Measurements from ENCODE around the gene MRPS18C.
"Not testable (repeated sequence)": the region's sequence is repeated elsewhere in the genome, so short reads cannot be mapped to it uniquely, and the experiment has no call there.

MRPS18C gene

DNA sequence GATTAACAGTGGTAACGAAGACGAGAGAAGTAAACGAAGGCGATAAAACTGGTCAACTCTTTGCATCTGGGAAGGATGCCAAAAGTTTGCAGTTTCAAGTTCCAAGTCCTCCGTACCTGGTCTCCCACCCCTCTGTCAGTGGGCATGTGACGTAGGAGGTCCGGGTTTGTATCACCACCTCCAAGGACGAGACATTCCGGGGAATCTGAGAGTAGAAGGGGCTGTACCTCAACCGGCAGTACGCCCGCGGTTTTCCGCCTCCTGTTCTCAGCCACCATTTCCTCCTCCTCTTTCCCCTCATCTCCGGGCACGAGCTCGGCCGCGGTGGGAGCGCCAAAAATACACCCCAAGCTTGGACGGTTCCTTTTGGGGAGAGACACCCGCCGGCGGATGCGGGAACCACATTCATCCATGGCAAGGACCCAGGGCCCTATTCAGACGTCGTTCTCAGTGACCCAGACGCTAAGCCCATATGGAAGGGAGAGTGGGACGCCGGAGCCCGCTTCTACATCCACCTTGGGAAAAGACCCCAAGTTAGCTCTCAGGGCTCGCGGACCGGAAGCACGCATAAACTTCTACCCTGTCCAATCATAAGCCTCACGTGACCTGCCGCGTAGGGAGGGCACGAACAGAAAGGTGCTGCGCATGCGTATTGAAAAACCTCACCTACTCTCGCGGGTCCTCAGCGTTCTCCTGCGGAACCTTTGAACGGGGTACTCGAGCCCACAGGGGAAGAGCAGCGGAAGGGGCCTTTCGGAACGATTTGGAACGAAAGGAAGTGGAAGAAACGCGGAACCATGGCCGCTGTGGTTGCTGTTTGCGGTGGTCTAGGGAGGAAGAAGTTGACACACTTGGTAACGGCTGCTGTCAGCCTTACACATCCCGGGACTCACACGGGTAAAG lies at the start of gene MRPS18C, which contains the start of gene HELQ:
TSS of gene MRPS18C (plus strand) at position 778 of the 903 bp plus-strand sequence. CDS start at position 798, 20 bp downstream.
TSS of gene HELQ (minus strand) at position 543 of the 903 bp plus-strand sequence. CDS start at position 413, 130 bp downstream.
- peak; percentile 97 for DNase-seq

DNA sequence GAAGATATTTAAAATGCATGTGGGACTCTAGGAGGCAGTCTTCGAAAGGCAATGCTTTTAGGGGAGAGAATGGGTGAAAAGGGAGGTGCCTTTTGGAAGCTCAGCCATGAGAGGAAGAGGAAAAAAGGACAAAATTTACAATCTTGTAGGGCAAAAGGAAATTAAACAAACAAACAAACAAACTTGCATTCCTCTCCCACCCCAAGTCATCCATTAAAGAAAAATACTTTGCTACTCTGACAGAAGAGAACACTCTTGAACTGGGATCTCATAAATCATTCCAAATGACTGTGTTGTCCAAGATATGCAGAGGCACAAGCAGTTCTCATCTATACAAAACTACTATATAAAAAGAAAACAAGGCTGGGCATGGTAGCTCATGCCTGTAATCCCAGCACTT lies 47.0 kb upstream of the MRPS18C start:
- no peak for DNase-seq

DNA sequence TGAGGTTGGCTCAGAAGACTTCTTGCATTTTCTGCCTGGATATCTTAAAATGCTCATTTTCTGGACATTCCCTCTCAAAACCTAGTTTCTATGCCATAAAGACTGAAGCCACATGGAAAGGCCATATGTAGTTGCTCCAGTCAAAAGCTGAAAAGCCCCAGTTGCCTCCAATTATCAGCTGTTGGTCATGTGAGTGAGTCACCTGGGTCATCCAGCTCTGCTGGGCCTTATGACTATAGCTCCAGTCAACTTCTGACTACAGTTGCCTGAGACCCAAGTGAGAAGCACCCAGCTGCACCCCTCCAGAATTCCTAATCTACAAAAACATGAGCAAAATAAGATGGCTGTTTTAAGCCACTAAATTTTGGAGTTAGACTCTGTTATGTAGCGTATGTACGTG lies 42.2 kb upstream of the MRPS18C start:
- no peak for DNase-seq

DNA sequence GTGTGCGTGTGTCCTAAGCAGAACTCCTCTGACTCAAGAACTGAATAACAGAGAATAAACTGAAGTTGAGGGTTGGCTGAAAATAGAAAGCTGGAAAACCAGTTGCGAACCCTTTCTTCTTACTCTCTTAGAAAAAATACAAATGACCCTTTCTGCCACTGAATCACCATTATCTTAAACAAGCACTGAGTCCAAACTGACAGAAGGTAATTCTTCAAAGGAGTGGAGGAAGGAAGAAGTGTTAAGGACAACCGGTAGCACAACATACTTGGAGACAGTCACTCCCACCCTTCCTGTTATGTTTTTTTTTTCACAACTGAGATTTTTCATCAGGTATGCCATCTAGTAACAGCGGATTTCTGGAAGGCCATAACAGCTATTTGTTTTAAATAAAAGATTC lies 38.3 kb upstream of the MRPS18C start:
- no peak for DNase-seq

DNA sequence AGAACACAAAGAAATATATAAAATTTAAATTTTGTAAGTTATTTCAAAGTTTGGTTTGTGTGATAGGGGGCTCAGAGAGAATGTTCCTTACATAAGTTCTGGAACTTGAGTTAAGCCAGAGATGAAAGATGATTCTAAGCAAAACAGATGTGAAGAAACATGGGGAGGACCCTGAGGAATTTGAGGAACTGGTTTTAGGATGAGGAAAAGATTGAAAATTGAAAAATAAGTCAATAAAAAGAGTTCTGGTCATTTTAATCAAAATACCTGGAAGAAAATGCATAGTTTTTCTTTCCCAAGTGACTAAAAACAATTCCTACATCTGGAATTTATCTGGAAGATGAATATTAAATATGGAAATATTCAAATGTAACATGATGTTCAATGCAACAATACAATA lies 37.6 kb upstream of the MRPS18C start:
- no peak for DNase-seq

DNA sequence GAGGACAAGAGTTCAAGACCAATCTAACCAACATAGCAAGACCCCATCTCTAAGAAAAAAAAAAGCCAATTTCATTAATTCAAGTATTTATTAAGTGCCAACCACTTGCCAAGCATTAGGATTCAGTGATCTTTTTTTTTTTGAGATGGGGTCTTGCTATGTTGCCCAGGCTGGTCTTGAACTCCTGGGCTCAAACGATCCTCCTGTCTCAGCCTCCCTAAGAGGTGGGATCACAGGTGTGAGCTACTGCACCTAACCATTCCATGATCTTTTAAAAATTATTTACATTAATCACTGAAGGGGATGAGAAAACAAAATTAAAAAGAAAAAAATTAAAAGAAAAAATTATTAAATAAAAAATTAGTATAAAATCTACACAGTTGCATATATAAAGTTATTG lies 24.7 kb upstream of the MRPS18C start:
- no peak for DNase-seq

DNA sequence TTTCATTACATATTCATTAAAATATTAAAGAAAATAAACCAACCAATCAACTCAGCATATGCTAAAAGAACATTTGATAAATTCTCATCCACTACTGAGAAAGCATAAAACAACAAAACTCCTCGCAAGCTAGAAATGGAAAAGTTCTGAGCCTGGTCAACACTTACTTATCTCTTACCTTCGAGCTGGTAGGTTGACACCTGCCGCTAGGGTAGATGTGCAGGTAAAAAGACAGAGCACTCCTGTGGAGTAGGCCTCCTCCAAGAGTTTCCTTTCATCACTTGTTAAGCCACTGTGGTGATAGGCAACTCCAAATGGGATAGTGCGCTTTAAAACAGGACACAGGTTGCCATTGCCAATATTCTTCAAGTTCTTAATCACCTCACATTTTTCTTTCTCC lies 19.2 kb upstream of the MRPS18C start:
- DNase-seq = no peak

DNA sequence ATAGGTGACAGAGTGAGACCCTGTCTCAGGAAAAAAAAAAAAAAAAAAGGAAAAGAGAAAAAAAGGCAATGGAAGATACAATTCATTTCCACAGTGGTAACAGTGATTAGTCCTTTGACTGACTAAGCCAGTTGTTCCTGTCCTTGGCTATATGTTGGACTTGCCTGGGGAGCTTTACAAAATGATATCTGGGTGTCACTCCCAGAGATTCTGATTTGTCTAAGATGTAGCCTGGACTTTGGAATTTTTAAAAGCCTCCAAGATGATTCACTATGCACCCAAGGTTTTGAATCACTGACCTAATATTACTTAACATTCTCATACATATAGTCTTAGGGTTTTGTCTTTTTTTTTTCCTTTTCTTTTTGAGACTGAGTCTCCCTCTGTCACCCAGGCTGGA lies 17.1 kb upstream of the MRPS18C start:
- no peak for DNase-seq

DNA sequence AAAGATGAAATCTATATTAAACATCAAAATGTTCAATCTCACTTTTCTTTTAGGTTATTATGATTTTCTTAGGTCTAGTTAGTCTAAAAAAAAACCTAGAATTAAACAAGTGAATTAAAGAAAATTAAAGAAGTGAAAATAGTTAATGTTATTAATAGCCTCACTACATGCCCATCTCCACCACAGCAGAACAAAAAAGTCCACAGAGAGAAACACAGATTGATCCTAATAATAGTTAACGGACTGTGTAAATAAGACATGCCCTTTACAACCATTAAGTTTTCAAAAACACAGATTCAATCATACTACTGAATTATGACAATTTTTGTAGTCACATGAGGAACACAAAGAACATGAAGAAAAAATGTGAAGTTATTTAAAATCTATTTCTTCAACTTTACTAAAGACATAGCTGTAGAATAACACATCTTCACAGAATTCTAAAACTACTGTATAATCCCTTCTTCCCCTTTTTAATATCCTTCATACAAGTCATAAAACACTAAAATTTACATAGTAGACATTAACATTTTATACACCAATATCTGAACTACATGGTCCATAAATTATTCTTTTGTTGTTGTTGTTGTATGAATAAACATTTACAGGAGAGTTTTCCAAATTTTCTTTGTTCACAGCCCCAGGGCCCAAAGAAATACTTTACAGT lies 15.6 kb upstream of the MRPS18C start:
- no peak for DNase-seq

DNA sequence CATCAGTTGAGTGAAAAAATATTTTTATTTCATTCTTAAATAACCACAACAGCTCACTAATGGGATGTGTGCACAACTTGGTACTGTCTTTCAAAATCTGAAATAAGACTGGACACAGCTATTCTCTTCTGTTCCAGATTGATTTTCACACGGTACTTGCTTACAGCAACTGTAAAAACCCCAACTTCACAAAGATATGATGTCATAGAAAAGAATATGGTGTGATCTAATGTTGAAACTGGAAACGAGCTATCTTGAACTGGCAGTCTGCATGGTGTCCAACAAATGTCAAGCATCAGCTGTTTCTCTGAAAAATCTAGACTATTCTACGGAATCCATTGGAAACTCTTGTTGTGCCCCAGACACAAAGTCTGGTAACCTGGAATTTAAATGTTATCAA lies 15.0 kb upstream of the MRPS18C start:
- DNase-seq = no peak

DNA sequence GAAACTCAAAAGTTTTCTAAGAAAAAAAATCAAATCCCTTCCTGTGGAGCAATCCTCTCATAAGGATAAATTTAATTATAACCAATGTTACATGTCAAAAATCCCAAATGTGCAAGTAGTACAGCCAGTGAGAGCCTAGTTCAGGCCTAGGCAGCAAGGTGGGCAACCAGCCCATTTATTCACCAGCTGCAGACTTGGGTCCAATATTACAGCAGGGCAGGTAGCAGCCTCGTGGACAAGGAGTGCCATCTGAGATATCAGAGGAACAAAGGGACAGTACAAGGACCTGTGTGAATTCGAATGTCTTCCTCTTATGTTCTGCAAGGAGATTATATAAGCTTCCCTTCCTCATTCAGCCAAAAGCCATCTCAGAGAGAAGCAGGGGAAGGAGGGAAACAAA lies 6.8 kb upstream of the MRPS18C start:
- no peak for DNase-seq

DNA sequence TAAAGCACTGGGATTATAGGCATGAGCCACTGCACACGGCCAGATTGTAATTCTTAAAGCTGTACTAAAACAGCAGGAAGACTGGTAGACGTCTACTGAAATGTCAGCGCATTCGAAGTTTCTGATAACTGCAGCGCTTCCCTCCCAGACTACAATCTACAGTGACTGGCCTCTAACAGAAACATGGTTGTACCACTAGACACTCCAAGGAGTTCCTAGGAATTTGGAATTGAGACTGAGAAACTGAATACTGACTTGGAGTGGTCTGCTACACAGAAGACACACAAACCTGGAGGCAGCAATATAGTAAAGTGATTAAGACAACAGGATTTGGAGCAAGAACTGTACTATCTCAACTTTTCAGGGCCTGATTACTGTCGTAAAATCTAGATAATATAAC lies 1.2 kb upstream of the MRPS18C start:
- DNase-seq = no peak

DNA sequence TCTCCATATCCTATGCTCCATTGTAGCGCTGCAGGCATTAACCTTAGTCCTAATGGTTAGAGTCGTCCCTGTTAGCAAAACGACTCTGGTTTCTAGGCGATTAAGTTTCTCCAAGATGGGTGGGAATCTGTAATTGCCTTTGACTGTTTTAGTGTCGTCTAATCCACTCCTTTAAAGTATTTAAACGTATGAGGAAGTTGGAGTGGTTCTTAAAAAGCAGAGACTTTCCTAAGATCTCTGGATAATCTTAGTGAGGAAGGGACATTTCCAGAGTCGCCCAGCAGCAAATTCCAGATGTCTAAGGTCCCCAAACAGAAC lies 285 bp downstream of the MRPS18C start:
- no peak for DNase-seq

DNA sequence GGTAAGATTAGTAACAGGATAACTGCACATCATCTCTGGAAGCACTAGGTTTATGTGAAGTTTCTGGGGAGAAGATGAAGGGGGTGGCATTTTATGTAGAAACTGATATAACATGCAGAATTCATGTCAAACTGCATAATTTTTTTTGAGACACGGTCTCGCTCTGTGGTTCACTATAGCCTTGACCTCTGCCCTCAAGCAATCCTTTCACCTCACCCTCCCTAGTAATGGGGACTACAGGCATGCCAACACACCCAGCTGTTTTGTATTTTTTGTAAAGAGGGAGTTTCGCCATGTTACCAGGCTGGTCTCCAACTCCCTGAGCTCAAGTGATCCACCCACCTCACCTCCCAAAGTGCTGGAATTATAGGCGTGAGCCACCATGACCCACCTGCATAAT lies 17.6 kb downstream of the MRPS18C start:
- no peak for DNase-seq

DNA sequence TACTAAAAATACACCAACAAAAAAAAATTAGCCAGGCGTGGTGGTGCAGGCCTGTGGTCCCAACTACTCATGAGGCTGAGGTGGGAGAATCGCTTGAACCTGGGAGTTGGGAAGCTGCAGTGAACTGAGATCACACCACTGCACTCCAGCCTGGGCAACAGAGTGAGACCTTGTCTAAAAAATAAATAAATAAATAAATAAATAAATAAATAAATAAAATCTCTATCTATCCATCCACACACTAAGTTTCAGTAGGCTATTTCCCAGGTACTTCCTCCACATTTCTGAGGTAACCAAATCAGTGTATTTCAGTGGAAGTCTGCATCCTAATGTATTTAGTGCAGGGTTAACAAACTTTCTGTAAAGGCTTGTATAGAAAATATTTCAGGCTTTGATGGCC lies 18.1 kb downstream of the MRPS18C start:
- DNase-seq = no peak

DNA sequence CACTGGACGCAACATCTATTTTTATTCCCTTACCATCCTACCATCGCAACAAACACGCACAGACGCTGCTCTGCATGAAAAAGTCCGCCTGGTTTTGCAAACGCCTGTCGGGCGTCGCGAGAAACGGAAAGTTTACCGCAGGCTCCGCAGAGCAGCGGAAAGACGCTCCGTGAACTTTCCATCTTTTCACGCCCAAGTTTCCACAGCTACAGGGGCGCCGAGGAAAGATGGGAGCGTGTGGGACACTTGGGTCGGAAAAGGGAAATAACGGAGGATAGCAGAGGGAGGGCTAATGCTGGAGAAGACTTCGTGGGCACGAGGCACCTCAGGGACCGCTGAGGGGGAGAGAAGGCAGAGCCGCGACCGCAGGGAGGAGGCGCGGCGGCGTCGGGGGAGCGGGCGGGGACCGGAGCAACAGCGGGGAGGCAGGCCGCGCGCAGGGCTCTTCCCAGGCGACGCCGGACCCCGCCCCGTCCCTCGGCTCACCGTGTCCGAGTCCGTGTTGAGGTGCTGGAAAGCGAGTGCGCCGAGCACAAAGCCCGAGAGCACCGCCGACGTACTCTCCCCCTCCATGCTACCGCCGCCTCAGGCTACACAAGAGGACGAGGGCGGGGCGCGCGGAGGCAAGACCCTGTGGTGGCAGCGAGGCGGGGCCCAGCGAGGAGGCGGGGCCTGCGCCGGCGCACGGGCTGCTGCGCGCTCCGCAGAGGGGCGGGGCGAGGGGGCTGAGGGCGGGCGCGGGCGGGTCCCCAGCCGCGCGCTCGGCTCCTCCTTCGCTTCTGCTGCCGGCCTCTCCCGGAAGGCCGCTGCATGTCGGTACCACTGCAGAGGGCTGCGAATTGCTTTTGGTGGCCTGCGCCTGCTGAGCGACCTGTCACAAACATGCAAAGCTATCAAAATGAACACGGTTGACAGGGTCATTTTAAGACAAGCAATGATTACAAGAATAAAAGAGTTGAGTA lies 28.9 kb downstream of the MRPS18C start, which contains the start of gene ABRAXAS1:
TSS of gene ABRAXAS1 (minus strand) at position 601 of the 962 bp plus-strand sequence. CDS start at position 573, 28 bp downstream.
- DNase-seq = peak; percentile 94

DNA sequence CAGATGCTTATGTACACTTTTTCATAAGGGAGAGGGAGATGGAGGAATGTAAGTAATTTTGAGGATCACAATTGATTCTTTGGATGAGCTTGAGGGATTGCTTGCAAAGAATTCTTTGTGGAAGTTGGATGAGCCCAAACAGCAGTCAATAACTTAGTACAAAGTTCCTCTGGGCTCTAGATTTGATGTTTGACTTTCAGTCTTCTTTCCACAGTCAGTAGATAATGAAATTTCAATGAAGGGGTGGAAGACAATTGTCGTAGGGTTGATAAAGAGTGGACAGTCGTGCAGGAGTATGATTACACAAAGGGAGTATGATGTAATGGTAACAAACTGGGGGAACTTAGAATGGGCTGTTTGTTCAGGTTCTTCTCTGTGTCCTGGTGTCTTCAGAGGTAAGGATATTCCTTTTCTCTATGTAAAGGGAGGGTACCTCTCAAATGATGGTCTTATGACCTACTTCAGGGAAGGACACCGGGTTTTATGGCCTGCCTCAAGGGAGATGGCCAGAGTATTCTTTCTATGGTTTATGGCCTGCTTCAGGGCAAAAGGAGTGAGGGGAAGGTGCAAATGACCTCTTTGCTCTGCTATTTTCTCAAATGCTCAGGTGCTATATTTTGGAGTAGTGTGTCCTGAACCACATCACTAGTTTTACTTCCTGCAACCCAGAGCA lies 30.7 kb downstream of the MRPS18C start:
- DNase-seq = no peak

DNA sequence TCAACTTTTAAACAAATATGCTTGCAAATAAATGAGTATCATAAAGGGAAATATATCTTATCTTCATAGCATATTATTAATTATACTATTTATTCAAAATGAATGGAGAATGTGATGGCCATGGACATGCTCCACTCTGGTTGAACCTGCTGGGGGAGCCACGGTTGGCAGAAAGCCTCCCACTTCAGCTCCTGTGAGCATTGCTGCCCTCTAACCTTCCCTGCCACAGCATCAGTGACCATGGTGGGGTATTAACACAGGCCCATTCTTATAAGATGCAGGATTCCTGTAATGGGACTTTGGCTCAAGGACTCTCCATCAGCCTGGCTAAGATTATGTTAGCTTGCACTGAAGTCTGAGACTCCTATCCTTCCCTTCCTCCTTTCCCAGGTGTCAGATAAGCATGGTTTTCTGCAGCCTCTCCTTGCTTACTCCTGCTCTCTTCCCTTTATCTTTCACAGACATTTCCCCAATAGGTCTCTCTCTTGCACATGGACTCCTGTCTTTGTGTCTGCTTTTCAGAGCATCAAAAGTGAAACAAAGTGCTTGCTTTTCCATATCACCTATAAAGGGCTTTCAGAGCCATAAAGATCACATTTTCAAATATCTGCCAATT lies 34.0 kb downstream of the MRPS18C start:
- no peak for DNase-seq

DNA sequence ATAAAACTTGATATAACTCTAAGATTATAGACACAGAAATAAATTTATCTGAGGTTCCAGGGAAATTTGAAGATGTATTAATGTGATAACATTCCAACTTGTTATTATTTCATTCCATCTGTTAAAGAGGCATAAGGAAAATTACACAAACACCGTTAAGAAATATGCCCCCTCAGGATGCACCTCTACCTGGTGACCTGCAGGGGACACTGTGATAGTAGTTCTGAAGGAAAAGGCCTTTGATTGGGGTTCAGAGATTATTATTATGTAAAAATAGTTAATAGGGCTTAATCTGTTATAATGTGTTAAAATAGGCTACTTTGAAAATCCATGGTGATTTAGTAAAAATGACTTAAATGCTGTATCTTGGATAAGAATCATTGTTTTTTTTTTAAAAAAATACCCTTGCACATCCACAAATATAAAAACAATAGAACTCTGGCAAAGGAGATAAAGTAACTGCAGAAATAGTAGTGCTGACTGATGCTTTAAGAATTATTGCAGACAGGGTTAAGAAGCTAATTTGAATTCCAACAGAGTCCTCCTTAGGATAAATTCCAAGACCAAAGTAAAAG lies 35.1 kb downstream of the MRPS18C start:
- peak; percentile 20 for DNase-seq

DNA sequence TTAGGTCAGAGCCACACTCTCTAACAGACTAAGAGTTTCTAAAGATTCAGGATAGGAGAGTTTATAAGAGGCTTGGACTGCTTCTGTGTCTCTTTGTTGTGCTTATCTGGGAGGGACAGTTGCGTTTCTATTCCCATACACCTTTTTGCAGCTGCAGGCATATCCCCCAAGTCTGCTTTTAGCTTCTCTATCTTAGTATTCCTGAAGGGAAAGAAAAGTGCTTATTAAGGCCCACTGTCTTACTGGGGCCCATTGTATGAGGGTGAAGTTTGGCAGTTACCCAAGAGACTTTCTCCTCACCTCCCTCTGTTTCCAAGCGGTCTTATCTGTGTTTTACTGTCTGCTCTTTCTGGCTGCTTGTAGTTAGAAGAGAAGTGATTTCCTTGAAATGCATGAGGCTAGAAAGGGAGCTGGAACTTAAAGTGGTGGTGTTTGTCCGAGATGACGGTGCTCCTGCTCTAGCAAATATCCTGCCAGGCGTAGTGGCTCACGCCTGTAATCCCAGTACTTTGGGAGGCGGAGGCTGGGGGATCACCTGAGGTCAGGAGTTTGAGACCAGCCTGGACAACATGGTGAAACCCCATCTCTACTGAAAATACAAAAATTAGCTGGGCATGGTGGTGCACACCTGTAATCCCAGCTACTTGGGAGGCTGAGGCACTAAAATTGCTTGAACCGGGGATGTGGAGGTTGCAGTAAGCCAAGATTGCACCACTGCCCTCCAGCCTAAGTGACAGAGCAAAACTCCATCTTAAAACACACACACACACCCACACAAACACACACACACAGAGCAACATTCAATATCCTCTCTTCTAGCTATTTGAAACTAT lies 40.4 kb downstream of the MRPS18C start:
- not testable (repeated sequence) for DNase-seq

DNA sequence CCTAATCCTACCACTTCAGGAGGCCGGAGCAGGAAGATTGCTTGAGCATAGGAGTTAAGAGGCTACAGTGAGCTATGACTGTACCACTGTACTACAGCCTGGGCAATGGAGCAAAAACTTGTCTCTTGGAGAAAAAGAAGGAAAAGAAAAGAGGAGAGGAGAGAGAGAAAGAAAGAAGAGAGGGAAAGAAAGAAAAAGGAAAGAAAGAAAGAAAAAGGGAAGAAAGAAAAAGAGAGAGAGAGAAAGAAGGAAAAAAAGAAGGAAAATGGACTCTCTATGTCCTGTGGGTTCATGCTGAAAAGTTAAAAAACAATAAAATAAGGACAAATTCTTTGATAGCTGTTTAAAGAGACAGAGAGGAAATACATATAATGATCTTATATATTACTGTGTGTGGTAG lies 42.3 kb downstream of the MRPS18C start:
- no peak for DNase-seq
